Retinal pigment epithelial cell (primary cell): Measurements from ENCODE around the gene BNIP3.

Source experiments
- DNase-seq: peaks from one replicate; pipeline ENCODE4 v3.0.0-alpha.2; 2010; ENCODE audit warnings: low read depth
- H3K4me3 ChIP-seq: 2 replicates; pipeline ENCODE4 v1.5.1; 2011; ENCODE audit warnings: mild to moderate bottlenecking, low read length, control low read depth, moderate library complexity
- CTCF ChIP-seq: conservative IDR thresholded peaks from 2 replicates; pipeline ENCODE4 v1.5.1; 2011; ENCODE audit warnings: low read depth, low read length, control low read depth, inconsistent platforms

BNIP3 gene

GRCh38 chr10:131934769-131935168 is 47.0 kb downstream of the BNIP3 start:
- DNase-seq = no peak
- H3K4me3 ChIP-seq = no peak overlapping the region
- no peak for TF ChIP-seq CTCF

GRCh38 chr10:131933696-131934086 is 48.0 kb downstream of the BNIP3 start:
- TF ChIP-seq CTCF = no peak
- no peak overlapping the region for H3K4me3 ChIP-seq
- no peak for DNase-seq

GRCh38 chr10:131933016-131933695 is 48.6 kb downstream of the BNIP3 start:
- TF ChIP-seq CTCF = no peak
- H3K4me3 ChIP-seq = no peak overlapping the region
- no peak for DNase-seq

GRCh38 chr10:131931981-131932380 is 49.7 kb downstream of the BNIP3 start:
- no peak for DNase-seq
- TF ChIP-seq CTCF = no peak
- no peak overlapping the region for H3K4me3 ChIP-seq

GRCh38 chr10:131930586-131931330 is 51.0 kb downstream of the BNIP3 start:
- no peak for DNase-seq
- H3K4me3 ChIP-seq = no peak overlapping the region
- no peak for TF ChIP-seq CTCF

- TF ChIP-seq CTCF = no peak
- no peak overlapping the region for H3K4me3 ChIP-seq
- DNase-seq = no peak
Observed at GRCh38 chr10:131930150-131930549, 51.6 kb downstream of the BNIP3 start.
